Esophagus squamous epithelium (tissue), 4 donors: Measurements from ENCODE around the gene HHEX.

ENCODE experiments used
- POLR2A ChIP-seq, 4 donors: fragments of 450-650 bp; IDR thresholded peaks; one replicate each; pipeline ENCODE4 v1.6.1; 2017; ENCODE audit warnings: antibody characterized with exemption in 4 of 4, mild to moderate bottlenecking in 4 of 4, moderate library complexity in 3 of 4
- TF ChIP-seq, protein P1 (sequence below), 6 experiments: fragments of 450-650 bp in 4 of 6; fragments of 200-600 bp in 2 of 6; sonication (generic) in 2 of 6; IDR thresholded peaks; one replicate each; pipeline ENCODE4 v1.5.1; 2016 to 2019; ENCODE audit warnings: antibody characterized with exemption in 6 of 6, mild to moderate bottlenecking in 4 of 6, moderate library complexity in 4 of 6

DNA sequence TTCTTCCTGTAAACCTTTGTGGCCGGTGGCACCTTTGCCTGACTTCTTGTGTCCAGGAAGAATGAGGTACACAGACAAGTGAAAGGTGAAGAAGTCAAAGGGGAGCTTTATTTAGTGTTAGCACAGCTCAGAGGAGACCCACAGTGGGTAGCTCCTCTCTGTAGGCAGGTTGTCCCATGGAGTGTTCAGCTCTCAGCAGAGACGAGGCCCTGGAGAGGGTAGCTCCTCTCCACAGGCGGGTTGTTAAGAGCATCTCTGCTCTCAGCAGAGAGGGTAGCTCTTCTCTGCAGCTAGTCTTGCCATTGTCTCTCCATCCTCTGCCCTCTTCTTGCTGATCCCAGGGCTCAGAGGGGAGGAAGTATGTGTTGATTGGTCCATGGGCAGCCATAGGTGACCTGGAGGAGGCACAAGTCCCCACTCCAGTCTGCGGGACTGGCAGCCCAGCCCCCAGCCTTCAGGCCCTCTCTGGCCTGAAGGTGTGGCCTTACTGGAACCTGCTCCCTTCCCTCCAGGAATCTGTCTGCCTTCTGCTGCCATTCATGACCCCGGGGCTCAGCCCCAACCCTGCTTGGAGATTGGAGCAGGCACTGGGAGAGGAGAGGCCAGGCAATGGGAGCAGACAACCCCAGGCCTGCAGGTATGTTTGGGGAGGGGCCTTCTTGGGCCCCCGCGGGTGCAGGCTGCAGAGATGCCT, 24.5 kb downstream of the HHEX start:
- no peak for TF ChIP-seq POLR2A (IDR thresholded peaks at IDR 0.05)
- TF ChIP-seq, protein P1, sequence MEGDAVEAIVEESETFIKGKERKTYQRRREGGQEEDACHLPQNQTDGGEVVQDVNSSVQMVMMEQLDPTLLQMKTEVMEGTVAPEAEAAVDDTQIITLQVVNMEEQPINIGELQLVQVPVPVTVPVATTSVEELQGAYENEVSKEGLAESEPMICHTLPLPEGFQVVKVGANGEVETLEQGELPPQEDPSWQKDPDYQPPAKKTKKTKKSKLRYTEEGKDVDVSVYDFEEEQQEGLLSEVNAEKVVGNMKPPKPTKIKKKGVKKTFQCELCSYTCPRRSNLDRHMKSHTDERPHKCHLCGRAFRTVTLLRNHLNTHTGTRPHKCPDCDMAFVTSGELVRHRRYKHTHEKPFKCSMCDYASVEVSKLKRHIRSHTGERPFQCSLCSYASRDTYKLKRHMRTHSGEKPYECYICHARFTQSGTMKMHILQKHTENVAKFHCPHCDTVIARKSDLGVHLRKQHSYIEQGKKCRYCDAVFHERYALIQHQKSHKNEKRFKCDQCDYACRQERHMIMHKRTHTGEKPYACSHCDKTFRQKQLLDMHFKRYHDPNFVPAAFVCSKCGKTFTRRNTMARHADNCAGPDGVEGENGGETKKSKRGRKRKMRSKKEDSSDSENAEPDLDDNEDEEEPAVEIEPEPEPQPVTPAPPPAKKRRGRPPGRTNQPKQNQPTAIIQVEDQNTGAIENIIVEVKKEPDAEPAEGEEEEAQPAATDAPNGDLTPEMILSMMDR (IDR thresholded peaks at IDR 0.05) = no peak
